GM19099 (cell line): ENCODE data around the gene SIPA1L3.

Experiments
- POLR2A ChIP-seq: IDR thresholded peaks from 3 replicates; pipeline ENCODE4 v1.6.1; 2011; ENCODE audit warnings: low read depth; ENCODE audit not compliant: insufficient read length; ENCODE audit errors: extremely low read depth

The SIPA1L3 gene

DNA sequence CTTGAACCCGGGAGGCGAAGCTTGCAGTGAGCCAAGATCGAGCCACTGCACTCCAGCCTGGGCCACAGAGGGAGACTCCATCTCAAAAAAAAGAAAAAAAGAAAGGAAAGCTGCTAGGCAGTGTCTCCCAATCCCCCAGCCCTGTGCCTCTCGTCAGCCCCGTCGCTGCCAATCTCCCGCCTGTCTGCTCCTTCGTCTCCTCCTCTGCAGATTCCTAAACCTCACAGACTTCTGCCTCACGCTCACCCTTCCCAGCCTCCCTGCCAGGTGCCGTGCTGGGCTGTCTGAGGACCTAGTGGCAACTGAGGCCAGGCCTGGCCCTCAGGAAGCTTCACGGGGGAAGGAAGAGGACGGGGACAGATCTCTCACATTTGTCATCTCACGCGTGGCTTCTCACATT is 295.5 kb downstream of the SIPA1L3 start:
- TF ChIP-seq POLR2A = no peak

DNA sequence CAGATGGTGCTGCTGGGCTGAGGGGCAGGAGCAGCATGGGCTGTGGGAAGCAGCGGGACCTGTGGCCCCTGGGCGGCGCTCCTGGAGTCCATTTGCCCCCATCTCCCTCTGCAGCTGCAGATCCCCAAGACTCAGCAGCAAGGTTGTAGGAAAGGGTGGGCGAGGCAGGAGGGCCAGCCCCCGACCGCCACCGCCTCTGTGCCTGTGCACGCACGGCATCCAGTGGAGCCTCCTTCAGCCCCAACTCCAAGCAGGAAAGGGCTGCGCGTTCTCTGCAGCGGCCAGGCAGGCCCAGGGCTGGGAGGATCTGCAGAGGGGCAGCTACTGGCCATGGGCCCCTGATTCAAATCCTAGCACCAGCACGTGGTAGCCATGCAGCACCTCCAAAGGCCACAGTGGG is 296.2 kb downstream of the SIPA1L3 start:
- no peak for TF ChIP-seq POLR2A

GRCh38 chr19:38204096-38204495 is 297.1 kb downstream of the SIPA1L3 start:
- TF ChIP-seq POLR2A = no peak

DNA sequence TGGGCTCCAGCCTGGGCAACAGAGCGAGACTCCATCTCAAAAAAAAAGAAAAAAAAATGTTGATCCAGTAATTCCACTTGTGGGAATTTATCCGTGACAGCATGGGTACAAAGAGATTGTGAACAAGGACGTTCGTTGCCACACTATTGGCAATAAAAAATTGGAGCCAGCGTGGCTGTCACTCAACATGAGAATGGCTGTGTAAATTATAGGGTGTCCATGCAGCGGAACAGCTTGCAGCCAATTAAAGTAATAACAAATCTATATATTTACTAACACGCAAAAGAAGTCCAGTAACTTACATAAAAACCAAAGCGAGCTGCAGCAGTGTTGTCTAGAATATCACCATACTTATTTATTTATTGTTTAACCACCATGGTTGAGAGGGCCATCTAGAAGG is 297.7 kb downstream of the SIPA1L3 start:
- no peak for TF ChIP-seq POLR2A

DNA sequence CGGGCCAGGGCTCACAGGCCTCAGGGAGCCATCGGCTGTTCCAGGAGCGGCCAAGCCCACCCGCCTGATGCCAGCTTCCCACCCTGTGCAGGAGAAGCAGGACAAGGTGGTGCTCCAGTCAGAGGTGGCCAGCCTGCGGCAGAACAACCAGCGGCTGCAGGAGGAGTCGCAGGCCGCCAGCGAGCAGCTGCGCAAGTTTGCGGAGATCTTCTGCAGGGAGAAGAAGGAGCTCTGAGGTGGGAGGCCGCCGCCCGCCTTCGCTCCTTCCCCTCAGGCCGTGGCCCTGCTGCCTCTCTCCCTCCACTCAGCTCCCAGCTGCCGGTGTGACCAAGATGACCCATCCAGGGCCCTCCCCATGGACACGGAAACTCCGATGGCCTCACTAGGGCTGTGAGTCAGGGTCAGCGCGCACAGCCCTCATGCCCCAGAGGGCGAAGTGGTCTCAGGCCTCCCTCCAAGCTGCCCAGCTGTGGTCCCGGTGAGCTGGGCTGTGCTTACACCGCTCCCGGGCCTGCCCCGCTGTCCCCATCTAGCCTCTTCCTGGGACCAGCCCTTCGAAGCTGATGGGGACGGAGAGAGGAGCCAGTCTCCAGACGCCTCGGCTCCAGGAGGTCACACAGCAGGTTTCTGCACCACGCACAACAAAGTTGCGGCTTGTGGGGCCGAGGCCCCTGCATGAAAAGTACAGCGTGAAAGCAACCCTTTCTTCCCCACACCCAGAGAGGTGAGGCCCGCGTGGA is 299.2 kb downstream of the SIPA1L3 start:
- TF ChIP-seq POLR2A = no peak

- no peak for TF ChIP-seq POLR2A
Observed at GRCh38 chr19:38206928-38207327, 299.9 kb downstream of the SIPA1L3 start.

GRCh38 chr19:38207543-38207942 is 300.5 kb downstream of the SIPA1L3 start:
- TF ChIP-seq POLR2A = no peak

DNA sequence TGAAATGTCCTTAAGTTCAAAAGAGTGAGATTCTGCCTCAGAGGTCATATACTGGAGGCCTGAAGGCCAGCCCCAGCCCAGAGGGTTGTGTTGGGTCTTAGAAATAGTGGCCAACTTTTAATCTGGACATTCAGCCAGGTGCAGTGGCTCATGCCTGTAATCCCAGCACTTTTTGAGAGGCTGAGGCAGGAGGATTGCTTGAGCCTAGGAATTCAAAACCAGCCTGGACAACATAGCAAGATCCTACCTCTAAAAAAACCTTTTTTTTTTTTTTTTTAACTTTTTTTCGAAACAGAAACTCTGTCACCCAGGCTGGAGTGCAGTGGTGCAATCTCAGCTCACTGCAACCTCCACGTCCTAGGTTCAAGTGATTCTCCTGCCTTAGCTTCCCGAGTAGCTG is 301.6 kb downstream of the SIPA1L3 start:
- TF ChIP-seq POLR2A = no peak

DNA sequence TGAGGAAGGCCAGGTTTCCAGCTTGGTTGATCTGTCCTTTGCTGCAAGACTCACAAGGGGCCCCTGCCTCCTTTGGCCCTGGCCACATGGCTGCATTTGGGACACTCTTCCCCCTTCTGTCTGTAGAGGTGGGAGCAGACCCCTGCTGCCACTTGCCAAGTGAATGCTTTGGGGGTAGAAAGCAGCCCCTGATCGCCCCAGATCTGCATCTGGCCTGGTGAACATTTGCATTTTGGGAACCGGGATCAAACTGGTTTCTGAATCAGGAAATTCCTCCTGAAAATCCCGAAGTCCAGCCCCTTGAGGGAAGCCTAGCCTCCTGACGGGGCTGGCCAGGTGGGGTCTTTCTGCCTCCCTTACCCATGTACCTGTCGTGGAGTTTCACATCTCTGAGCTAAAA is 302.1 kb downstream of the SIPA1L3 start:
- TF ChIP-seq POLR2A = no peak

DNA sequence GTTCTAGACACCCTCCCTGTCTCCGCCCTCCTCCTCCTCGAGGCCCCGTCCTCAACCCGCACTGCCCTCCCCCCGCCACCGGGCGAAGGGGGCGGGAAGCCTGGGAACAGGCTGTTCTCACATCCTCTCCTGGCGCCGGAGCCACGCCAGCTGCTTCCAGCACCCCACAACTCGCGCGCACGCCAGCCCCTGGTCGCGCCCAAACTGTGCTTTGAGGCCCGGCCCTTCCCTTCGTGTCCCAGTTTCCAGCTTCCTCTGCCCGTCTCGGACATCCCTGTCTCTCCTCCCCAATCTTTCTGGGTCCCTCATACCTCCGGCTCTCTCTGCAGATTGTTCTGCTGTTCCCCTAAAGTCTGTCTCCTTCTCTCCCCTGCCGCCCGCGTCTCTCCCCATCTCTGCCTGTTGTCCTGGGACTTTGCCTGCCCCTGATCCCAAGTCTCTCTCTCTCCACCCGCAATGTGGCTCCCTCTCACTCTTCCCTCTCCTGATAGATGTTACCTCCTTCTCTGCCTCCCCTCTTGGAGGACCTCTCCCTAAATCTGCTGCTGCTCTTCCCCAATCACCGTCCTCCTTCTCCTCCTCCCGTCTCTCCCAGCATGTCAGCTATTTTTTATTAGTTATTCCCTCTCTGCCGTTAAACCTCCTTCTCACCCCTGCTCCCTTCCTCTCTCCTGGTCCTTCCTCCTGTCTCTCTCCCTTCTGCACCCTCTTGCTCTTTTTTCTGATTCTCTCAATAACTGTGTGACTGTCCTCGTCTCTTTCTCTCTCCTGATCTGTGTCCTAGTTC is 302.9 kb downstream of the SIPA1L3 start:
- TF ChIP-seq POLR2A = no peak

DNA sequence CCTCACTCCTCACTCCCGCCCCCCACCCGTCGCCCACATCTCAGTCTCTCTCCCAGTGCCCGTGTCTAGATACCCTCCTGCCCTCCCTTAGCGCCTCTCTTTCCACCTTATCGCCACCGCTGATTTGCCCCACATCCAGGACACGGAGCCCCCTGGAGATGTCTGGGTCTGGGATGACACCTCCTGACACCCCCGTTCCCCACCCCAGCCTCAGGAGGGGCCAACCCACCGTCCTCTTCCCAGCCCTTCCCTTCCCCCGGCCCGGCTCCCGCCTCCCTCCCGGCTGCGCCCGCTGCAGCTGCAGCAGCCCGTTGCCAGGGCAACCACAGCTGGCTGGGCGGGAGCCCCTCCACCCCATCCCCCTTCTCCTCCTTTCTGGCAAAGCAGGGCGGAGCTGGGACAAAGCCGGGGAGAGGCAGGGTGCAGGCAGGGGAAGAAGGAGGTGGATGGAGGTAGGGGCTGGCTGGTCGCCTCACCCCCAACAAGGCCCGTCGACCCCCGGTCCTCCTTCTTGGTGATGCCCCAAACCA is 303.5 kb downstream of the SIPA1L3 start:
- TF ChIP-seq POLR2A = no peak

- no peak for TF ChIP-seq POLR2A
Observed at GRCh38 chr19:38211151-38211591, 304.2 kb downstream of the SIPA1L3 start.

- no peak for TF ChIP-seq POLR2A
Observed at GRCh38 chr19:38211766-38212165, 304.8 kb downstream of the SIPA1L3 start.

GRCh38 chr19:38213469-38213868 is 306.5 kb downstream of the SIPA1L3 start:
- TF ChIP-seq POLR2A = no peak

DNA sequence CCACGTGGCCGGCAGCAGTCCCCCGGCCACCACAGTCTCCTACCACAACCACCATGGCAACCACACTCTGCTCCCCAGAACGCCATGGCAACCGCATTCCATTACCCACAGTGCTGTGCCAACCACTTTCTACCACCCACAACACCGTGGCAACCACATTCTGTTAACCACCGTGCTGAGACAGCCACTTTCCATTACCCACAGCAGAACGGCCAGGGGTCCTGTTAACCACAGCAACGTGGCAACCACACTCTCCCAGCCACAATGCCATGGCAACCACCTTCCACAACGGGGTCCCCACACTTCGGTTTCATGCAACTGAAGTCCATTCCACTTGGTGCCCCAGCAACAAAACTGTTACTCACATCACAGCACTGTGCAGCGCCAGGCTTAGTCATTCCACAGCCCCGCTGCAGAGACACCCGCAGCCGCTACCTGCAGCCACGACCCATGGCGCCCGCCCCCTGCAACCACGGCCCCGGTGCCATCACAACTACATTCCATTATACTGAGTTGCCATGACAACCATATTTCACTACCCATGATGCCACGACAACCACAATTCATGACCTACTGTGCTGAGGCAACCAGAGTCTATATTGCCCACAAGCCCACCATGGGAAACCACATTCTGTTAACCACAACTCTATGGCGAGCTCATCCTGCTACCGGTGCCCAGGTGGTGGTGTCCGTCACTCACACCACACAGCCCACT is 307.1 kb downstream of the SIPA1L3 start:
- no peak for TF ChIP-seq POLR2A
